COR-L47 (cell line): ENCODE results near the gene SSU72.
"Not testable (repeated sequence)": the region's sequence is repeated elsewhere in the genome, so short reads cannot be mapped to it uniquely, and the experiment has no call there.

Source experiments
- DNase-seq: peaks from one replicate; lab custom pipeline; 2025; lab: John Stamatoyannopoulos, UW

The SSU72 gene

DNA sequence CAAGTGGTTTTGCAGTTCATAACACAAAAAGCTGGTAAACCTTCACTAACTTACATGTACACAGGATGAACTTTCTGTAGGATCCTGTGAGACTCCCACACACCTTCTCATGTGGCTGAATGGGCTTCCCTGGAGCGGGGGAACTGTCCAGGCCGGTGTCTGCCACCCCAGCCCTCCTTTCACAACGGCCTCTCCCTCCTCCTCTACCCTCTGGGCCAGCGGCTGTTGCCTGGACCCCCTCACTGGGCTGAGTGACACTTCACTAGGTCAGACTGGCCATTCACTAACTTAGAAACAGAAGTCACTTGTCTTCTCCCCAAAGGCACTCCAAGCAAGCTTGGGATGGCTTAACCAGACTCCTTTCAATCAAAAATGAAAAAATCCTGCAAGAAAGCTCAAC lies 16.1 kb downstream of the SSU72 start:
- DNase-seq: no peak

DNA sequence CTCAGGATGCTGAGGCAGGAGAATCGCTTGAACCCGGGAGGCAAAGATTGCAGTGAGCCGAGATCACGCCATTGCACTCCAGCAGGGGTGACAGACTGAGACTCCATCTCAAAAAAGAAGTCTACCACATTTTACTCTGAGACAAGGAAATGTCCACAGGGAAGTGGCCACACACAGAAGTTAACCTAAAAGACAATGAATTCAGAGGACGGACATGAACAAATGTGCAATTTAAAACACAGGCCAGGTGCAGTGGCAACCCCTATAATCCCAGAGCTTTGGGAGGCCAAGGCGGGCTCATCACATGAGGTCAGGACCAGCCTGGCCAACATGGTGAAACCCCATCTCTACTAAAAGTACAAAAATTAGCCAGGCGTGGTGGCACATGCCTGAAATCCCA lies 17.0 kb downstream of the SSU72 start:
- not testable (repeated sequence) for DNase-seq

DNA sequence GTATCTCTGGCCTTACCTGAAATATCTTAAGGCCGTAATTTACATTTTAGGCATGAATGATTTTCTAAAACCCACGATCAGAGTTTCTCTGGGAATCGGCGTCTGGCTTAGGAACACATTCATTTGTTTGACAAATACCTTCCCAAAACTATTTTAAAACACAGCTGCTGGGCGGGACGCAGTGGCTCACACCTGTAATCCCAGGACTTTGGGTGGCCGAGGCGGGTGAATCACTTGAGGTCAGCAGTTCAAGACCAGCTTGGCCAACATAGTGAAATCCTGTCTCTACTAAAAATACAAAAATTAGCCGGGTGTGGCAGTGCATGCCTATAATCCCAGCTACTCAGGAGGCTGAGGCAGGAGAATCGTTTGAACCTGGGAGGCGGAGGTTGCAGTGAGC lies 17.7 kb downstream of the SSU72 start:
- DNase-seq: not testable (repeated sequence)

DNA sequence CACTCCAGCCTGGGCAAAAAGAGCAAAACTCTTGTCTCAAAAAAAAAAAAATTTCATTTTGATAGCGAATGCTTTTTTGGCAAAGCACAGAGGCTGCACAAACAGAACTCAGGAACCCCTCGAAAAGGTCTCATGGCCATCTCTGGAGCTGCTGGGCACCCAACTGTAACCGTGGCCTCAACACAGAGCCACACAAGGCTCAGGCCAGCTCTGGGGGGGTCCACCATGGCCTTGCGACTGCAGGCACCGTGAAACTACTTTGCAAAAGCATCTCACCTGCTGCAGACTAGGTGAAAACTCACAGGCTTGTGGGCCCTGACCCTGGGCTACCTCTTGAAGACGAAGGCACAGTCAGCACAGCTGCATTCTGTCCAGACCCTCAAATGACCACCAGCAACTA lies 18.2 kb downstream of the SSU72 start:
- no peak for DNase-seq

DNA sequence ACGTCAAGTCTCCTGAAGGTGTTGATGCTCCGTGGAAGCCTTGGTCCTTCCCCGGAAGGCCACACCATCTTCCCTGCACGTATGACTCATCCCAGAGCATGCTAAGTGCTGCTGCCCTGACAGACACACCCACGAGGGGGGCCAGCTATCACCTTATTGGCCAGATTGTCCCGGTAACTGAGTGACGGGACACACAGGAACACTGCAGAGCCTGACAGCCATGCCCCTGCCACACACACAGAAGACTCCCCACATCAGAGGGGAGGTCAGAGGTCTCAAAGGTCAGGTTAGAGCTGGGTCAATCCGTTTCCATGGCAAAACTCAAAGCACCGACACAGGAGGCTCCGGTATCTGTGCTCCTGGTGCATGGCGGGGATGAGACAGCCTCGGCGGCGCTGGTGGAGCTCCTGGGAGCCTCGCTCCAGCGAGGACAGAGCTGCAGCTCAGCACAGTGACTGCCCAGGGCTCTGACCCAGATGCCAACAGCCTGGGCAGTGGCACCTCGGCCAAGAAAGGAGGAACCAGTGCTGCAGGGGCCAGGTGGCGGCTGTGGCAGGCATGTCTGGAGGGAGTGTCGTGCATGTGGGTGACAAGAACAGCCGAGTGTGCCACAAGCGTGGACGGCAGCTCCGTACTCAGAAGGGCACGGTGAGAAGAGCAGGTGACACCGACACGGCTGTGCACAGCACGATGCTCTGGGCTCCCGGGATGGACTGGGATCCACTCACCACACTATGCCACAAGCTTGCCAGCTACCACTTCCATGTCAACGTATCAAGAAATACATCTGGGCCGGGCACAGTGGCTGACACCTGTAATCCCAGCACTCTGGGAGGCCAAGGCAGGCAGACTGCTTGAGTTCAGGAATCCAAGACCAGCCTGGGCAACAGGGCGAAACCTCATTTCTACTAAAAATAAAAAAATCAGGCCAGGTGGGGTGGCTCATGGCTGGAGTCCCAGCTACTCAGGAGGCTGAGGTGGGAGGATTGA lies 19.4 kb downstream of the SSU72 start:
- no peak for DNase-seq

DNA sequence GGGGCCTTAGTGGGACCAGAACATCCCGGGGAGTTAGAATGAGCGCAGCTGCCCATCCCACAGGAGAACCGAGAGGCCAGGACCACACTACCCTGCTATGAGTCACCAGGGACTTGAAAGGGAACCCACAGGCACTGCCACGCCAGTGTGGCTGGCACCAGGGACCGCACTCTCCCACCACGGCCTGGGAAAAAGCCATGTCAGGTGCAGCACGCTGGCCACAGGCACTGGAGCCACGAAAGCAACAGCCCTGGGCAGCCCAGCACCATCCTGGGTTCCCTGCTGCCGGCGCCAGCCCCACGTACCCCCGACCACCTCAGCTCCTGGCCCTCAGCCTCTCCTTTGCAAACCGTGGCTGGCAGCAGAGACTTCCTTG lies 20.1 kb downstream of the SSU72 start:
- no peak for DNase-seq

DNA sequence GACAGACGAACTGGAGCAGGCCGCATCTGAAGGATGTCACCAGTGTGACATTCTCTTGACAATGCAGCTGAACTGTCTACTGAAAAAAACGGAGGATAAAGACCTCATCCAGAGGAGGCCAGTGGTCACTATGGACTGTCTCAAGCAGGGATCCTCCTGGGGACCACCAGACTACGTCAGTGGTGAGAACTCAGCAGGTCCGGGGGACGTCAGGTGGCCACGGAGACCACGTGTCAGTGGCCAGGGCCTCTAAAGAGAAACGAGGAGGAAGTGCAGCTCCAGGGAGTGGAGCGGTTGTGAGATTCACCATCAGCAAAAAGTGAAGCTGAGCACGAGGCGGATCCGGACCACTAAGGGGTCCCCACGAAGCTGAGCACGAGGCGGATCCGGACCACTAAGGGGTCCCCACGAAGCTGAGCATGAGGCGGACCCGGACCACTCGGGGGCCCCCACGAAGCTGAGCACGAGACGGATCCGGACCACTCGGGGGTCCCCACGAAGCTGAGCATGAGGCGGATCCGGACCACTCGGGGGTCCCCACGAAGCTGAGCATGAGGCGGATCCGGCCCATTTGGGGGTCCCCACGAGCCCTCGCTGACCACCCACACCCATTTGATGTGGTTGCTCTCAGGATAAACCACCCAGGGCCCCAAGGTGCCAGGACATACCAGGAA lies 20.7 kb downstream of the SSU72 start:
- no peak for DNase-seq

DNA sequence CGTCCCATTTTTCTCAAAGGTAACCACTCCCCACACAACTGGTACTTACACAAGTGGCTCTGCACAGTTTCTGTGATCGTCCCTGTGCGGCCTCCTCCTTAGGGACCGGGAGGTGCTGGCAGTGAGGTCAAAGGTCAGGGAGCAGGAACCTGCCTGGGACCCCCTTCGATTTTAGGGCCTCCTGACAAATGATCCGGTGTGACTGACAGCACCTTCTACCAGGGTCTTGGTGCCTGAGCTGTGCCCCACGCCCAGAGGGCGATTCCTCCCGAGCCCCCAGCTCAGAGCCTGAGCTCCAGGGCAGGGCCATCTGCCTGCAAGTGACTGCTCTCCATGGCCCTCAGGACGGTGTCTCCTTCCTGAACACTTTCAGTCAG lies 22.4 kb downstream of the SSU72 start:
- no peak for DNase-seq

DNA sequence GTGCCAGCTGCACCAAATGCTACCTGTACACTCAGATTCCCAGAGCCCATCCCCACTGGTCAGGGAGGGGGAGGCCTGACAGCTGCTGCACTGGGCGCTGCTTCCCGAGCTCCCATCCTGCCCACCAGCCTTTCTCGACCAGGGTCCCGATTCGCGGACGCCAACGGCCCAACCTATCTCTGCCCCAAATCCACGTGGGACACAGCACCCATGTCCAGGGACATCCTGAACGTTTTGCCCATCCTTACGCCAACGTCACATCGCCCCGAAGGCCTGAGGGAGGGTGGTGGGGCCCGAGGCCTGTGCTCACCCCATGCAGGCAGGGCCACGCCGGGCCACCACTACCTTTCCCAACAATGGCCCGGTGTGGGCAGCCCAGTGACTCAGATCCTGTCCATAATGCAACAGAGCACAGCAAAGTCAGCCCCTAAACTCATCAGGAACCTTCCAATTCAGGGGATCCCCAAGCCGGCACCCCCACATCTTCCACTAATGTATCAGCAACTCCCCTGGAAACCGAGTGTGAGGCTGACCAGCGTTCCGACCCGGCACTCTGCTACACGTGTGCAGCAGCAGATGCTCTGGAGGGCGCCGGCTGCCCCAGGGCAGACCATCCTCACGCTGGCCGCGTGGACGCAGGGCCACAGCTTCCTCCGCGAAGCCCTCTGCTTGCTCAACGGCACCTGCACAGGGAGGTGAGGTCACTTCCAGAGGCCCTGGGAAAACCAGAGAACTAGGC lies 23.0 kb downstream of the SSU72 start:
- DNase-seq: no peak

DNA sequence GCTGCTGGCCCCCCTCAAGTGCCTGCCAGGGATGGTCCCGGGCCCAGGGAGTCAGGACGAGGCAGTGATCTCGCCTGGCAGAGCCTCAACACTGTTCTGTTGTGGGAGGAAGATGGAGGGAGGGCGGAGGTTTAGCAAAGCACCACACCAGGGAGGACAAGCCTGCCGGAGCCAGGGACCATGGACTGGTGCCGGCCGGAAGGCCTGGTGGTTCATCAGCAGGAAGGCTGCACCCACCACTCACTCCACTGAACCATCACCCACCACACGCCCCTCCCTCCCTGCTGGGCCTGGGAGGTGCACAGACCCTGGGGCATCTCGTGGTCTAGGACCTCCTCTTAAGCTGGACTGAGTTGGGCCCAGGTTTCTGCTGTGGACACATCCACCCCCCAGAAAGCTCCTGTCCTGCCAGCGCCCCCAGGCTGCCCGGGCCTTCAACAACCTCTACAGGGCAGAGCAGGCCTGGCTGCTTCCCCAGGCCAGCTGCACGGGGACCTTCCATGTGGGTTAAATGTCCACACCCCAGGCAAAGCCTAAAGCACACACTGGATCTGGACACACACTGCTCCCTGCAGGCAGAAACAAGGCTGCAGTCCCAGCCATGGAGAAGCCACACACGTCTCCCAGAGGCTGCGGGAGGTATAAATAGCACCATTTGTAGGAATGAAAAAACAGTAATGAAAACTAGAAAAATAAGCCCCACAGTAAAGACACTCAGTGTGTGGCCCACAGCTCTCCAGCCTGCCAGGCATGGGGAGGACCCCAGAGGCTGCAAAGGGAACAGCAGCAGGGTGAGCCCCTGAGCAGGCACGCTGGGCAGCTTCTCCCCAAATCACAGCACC lies 23.9 kb downstream of the SSU72 start:
- DNase-seq: no peak

DNA sequence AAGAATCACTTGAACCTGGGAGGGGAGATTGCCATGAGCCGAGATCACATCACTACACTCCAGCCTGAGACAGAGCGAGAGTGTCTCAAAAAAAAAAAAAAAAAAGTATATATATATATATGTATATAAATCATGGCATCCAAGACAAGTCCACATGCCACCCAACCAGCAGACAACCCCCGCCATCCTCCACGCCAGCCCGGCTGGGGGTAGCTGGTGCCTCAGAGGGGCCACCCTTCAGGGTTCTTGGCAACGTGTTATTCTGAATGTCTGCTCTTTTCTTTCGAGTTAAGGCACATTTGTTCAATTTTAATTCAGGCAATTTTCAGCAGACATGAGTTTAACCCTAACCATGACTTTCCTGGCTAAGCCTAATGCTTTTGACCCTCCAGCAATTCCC lies 24.6 kb downstream of the SSU72 start:
- DNase-seq: no peak

DNA sequence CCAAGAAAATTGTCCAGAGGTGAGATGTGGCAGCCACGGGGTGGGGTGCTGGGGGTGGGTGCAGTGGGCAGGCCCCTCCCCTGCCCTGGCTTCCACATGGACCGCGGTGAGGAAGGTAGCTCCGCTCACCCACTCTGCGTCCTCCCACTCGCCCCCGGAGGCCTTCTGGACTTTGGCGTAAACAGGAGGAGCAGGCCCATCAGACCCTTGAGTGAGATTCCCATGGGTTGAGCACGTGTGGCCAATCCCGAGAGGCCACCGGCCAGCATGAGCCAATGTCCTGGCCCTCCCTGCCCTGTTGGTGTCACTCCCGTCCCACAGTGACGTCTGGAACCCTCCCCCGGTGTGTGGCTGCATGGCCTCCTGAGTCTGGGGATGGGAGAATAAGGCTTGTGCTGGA lies 26.1 kb downstream of the SSU72 start:
- no peak for DNase-seq

DNA sequence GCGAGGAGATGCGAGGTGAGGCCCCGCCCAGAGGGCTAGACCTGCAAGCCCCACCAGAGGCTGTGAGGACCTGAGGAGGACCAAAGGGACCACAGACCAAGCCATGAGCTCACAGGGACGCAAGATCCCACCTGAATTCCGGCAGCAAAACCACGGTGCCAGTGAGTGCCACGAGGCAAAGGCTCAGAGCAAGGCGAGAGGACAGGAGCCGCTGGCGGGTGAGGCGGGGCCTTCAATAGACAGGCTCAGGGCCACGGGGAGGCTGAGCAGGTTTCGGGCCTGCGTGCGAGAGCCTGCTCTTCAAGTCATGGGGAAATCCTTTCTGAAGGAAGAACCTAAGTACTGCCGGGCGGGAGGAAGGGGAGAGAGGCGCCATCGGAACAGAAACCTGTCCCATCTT lies 27.2 kb downstream of the SSU72 start:
- no peak for DNase-seq

DNA sequence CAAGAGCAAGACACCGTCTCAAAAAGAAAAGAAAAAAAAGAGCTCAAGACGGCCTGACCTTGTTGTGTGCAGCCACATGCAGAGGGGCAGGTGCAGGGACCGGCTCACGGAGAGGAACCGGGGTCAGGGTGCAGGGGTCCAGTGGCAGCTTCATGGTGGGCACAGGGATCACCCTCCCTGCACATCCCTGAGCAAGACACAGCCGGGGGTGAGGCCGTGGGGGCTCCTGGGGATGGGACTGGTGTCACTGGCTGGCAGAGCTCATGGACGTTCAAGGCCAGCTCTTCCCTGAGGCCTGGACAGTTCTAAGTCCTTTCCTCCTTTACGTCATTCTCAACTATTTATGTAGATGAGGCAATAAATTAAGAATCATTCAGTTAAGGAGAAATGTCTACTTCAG lies 27.7 kb downstream of the SSU72 start:
- no peak for DNase-seq

DNA sequence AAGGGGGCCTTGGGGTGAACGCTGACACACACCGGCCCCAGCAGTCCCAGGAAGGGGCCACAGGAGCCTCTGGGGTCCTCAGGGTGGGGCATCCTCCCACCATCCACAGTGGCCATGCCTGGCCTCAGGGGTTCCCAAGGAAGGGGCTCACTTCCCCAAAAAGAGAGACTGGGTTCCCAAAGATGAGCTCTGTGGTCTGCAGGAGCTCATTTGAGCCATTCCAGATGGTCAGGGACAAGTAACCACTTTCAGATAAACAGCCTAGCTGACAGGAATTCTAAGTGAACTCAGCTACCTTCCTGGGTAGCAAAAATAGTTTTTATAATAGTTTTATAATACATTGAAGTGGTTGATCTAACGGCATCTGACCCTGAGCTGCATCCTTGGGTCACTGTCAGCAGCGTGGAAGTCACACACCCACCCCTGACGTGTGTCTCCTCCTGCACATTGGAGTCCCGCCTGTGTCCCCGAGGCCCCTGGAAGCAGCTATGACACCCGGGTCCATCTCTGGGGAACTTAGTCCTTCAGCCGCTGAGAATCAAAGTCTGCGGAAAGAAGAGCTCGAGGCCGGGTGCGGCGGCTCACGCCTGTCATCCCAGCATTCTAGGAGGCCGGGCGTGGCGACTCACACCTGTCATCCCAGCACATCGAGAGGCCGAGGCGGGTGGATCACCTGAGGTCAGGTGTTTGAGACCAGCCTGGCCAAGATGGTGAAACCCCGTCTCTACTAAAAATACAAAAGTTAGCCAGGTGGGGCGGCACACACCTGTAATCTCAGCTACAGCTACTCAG lies 28.5 kb downstream of the SSU72 start:
- no peak for DNase-seq

DNA sequence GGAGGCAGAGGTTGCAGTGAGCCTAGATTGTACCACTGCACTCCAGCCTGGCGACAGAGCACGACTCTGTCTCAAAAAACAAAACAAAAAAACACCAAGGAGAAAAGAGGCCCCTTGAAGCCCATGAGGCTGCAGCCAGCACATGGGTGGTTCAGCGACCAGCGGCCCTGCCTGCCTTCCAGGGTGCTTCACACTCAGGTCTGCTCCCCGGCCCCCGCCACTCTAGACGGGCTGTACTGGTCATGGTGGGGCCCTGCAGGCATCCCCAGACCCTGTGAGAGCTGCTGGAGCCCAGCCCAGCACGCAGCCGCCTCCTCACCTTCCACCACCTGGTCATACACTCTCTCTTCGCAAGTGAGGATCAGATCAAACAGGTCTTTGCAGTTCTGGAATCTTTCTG lies 30.1 kb downstream of the SSU72 start:
- DNase-seq: no peak

DNA sequence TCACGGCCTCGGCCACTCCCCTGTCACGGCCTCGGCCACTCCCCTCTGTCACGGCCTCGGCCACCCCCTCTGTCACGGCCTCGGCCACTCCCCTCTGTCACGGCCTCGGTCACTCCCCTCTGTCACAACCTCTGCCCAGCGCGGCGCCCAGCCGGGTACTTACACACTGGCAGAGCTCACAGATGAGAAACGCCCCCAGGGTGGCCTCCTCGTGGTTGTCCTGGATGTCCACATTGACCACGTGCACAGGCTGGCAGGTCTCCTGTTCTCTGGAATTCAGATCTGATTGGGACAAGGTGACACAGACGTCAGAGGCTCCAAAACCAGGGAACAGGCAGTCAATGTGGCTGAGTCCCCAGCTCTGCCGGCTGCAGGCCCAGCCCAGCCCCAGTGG lies 31.0 kb downstream of the SSU72 start:
- DNase-seq: no peak

DNA sequence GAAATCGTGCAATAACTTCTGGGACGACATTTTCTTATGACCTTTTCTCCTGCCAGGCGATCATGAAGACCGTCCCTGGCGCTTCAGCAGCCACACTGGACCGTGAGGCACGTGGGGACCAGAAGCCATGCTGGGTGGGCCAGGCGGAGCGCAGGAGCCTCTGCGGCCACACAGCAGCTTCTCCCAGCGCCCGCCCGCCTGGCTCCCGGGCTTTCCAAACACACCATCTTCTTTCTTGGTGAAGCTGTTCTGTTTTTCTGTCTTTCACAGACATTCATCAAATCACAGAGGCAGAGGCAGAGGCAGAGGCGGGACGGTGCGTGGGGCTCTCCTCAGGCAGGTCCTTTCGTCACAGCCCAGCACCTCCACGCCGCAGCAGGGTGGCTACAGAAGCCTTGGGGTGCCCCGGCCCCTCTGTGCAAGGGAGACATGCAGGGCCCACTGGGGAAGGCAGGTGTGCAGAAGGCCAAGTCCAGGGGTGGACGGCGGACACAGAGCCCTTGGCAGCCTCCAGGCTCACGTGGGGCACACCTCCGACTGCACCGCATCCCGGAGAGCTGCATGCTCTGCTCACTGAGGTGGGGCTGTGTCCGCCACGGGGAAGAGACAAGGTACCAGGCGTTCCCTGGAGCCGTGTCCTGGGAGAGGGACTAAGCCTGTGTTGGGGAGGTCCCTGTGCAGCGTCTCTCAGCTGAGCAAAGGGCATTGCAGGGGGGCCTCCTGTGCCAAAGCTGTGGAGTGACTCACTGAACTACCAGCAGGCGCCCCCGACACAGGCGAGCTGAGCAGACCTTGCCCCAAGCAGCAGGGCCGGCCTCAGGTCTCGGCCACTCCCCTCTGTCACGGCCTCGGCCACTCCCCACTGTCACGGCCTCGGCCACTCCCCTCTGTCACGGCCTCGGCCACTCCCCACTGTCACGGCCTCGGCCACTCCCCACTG lies 31.6 kb downstream of the SSU72 start:
- DNase-seq: no peak

DNA sequence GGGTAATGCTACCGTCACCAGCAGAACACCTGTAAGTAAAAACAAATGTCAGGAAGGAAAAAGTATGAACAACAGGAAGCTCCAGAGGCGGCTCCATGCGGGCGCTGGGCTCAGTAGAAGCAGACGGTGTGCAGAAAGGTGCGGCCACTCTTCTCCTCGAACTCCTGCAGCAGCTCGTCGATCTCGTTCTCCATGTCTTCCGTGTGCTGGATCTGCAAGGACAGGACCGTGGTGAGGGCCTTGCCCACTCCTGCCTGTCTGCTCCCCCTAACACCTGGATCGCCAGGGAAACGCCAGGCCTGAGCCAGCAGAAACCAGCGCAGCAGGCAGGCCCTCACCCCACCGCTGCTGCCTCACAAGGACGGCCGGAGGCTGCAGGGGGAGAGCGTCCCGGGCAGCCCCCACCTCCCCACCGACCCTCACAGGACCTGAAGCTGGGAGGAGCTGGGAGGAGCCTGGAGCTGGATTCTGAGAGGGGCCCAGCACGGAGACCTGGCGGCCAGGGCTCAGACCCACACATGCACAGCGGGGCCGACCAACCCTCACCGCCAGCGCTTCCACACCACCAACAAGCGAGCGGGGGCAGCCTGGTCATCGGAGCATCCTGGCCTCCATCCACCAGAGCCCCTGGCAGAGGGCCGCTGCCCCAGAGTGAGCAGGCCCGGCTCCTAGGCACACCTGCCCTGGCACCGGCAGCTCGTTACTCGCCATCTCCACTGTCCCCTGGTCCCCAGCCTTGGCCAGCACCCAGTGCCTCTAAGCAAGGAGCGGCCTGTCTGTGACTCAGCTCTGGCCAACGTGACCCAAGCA lies 32.5 kb downstream of the SSU72 start:
- DNase-seq: no peak
